Panc1 (cell line): ENCODE results near the gene MYO3B. TPM values are rescaled to one million over a fixed set of nuclear protein-coding genes. Genes with fewer than 3 reads are reported as not detected.

Experiments
- ATAC-seq: fragments of 200-7000 bp; cut with Tn5 transposase; 2 replicates; pipeline ENCODE4 v1.9.1; 2020; ENCODE audit warnings: mild to moderate bottlenecking, moderate library complexity
- BruUV-seq: library from RNA; stranded (reverse); fragments of 400-500 nt; replicated peaks from 2 replicates; lab custom pipeline; 2021; lab: Mats Ljungman, UMichigan
- CTCF ChIA-PET: fragments of 300-600 bp; sonication (Branson Sonifier 250); formaldehyde crosslinking; loops from one replicate; lab custom pipeline; 2022; ENCODE audit warnings: antibody characterized with exemption; lab: Charles Lee
- POLR2A ChIA-PET: fragments of 300-600 bp; sonication (Branson Sonifier 250); formaldehyde crosslinking; loops from one replicate; lab custom pipeline; 2022; ENCODE audit warnings: antibody characterized with exemption; lab: Charles Lee
- DNase-seq: peaks from one replicate; pipeline ENCODE4 v3.0.0-alpha.2; 2010; ENCODE audit warnings: low read depth, low spot score
- H3K27ac ChIP-seq: 2 replicates; pipeline ENCODE4 v1.5.1; 2011; ENCODE audit warnings: mild to moderate bottlenecking, low read length, inconsistent platforms
- H3K27me3 ChIP-seq: fragments of 200-500 bp; sonication (Bioruptor generic); 2 replicates; pipeline ENCODE4 v1.6.0; 2014; ENCODE audit warnings: low read length, inconsistent platforms; ENCODE audit not compliant: control insufficient read depth, insufficient read depth
- H3K36me3 ChIP-seq: fragments of 200-500 bp; sonication (Bioruptor generic); 2 replicates; pipeline ENCODE4 v1.5.1; 2014; ENCODE audit warnings: inconsistent platforms, mild to moderate bottlenecking, low read length, moderate library complexity; ENCODE audit not compliant: control insufficient read depth, insufficient read depth
- H3K4me1 ChIP-seq: 2 replicates; pipeline ENCODE4 v1.5.1; 2011; ENCODE audit warnings: inconsistent platforms, mild to moderate bottlenecking, low read length, moderate library complexity; ENCODE audit not compliant: control insufficient read depth, insufficient read depth
- H3K4me3 ChIP-seq, 2 experiments: 2 replicates each; pipeline ENCODE4 v1.5.1; 2011 to 2012; ENCODE audit warnings: low read depth in 2 of 2, low read length in 2 of 2, mild to moderate bottlenecking in 2 of 2, inconsistent platforms in 1 of 2, moderate library complexity in 1 of 2
- H3K9me3 ChIP-seq: fragments of 200-500 bp; sonication (Bioruptor generic); 2 replicates; pipeline ENCODE4 v1.5.1; 2014; ENCODE audit warnings: low read depth, mild to moderate bottlenecking, inconsistent platforms, low read length, moderate library complexity; ENCODE audit not compliant: control insufficient read depth, insufficient read depth
- POLR2AphosphoS5 ChIP-seq: IDR thresholded peaks from 2 replicates; pipeline ENCODE4 v1.6.1; 2012; ENCODE audit warnings: mild to moderate bottlenecking, low read depth, low read length, moderate library complexity
- SIN3A ChIP-seq: IDR thresholded peaks from 2 replicates; pipeline ENCODE4 v1.6.1; 2012; ENCODE audit warnings: low read depth, mild to moderate bottlenecking, low read length, moderate library complexity, borderline replicate concordance; ENCODE audit not compliant: insufficient read depth
- TCF7L2 ChIP-seq: IDR thresholded peaks from 2 replicates; pipeline ENCODE4 v1.6.1; 2011; ENCODE audit warnings: mild to moderate bottlenecking, low read depth, low read length, inconsistent platforms
- in situ Hi-C: cut with HindIII; loops from 2 replicates; pipeline ENCODE4 v1.10.0; 2016; ENCODE audit warnings: low sequenced_read_pairs, low pct_unique_long_range_greater_than_20kb
- intact Hi-C: fragments of 100-400 bp; cut with micrococcal nuclease; formaldehyde crosslinking; loops from one replicate; pipeline ENCODE4 v1.10.0; 2022; ENCODE audit not compliant: unreplicated experiment
- total RNA-seq: library from RNA; stranded (reverse); gene quantifications from one replicate; pipeline ENCODE4 v1.2.1, GENCODE V29; 2021; ENCODE audit not compliant: unreplicated experiment
- TF ChIP-seq, protein P1 (sequence below), 2 experiments: IDR thresholded peaks; 2 replicates each; pipeline ENCODE4 v1.6.1; 2011 to 2012; ENCODE audit warnings: low read depth in 2 of 2, control low read depth in 1 of 2, low read length in 1 of 2, mild to moderate bottlenecking in 1 of 2, moderate library complexity in 1 of 2; ENCODE audit not compliant: insufficient read depth in 1 of 2
- TF ChIP-seq, protein P2 (sequence below): fragments of 450-650 bp; IDR thresholded peaks from 2 replicates; pipeline ENCODE4 v1.5.1; 2017; ENCODE audit warnings: mild to moderate bottlenecking

Gene MYO3B
- total RNA-seq, 1 experiment from 2014 or later = 0.05 TPM

DNA sequence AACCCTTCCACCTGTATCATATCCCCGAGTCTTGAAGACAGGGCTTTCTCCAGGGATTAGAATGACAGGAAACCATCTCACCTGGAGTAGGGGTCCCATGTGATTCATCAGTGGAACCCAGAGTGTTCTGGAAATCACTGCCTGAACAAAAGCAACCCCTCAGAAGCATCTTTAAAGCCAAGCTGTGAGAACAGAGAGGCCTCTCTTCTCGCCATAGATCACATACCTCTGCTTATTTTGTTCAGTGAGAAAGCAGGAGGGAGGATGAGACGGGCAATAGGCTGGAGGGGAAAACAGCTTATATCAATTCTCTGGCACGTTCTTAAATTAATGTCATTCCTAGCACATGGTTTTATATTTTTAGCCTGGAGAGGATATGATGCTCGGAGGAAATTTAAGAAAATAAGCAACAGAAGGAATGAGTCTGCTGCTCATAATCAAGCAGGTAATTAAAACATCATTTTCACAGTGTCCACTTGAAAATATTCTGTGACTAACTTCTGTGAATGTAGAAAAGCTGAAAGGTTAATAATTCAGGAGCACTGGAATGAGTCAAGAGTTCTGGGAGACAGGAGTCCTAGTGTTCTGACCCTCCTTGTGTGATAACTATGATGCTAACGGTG lies 323.6 kb downstream of the MYO3B start:
- Histone ChIP-seq H3K27me3 (peaks cover 4% of the 10 kb centered on the region; the same call in 1 of the 2 replicates), H3K9me3 (no peaks in the 10 kb centered on the region), H3K27ac (no peak overlapping the region), H3K4me3 (no peak overlapping the region), H3K36me3 (no peaks in the 10 kb centered on the region), H3K4me1 (no peaks in the 10 kb centered on the region)
- TF ChIP-seq, protein P1, sequence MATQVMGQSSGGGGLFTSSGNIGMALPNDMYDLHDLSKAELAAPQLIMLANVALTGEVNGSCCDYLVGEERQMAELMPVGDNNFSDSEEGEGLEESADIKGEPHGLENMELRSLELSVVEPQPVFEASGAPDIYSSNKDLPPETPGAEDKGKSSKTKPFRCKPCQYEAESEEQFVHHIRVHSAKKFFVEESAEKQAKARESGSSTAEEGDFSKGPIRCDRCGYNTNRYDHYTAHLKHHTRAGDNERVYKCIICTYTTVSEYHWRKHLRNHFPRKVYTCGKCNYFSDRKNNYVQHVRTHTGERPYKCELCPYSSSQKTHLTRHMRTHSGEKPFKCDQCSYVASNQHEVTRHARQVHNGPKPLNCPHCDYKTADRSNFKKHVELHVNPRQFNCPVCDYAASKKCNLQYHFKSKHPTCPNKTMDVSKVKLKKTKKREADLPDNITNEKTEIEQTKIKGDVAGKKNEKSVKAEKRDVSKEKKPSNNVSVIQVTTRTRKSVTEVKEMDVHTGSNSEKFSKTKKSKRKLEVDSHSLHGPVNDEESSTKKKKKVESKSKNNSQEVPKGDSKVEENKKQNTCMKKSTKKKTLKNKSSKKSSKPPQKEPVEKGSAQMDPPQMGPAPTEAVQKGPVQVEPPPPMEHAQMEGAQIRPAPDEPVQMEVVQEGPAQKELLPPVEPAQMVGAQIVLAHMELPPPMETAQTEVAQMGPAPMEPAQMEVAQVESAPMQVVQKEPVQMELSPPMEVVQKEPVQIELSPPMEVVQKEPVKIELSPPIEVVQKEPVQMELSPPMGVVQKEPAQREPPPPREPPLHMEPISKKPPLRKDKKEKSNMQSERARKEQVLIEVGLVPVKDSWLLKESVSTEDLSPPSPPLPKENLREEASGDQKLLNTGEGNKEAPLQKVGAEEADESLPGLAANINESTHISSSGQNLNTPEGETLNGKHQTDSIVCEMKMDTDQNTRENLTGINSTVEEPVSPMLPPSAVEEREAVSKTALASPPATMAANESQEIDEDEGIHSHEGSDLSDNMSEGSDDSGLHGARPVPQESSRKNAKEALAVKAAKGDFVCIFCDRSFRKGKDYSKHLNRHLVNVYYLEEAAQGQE (IDR thresholded peaks at IDR 0.05; ENCODE audit: insufficient read depth in 1 of 2, low read depth in 2 of 2, low read length in 1 of 2) = no peak
- DNase-seq = no peak
- intact Hi-C loops = no loop called here
- CTCF ChIA-PET = no interaction called here
- no TSS peak for BruUV-seq
- no peak for ATAC-seq
- in situ Hi-C loops = no loop called here
- POLR2A ChIA-PET = no interaction called here

DNA sequence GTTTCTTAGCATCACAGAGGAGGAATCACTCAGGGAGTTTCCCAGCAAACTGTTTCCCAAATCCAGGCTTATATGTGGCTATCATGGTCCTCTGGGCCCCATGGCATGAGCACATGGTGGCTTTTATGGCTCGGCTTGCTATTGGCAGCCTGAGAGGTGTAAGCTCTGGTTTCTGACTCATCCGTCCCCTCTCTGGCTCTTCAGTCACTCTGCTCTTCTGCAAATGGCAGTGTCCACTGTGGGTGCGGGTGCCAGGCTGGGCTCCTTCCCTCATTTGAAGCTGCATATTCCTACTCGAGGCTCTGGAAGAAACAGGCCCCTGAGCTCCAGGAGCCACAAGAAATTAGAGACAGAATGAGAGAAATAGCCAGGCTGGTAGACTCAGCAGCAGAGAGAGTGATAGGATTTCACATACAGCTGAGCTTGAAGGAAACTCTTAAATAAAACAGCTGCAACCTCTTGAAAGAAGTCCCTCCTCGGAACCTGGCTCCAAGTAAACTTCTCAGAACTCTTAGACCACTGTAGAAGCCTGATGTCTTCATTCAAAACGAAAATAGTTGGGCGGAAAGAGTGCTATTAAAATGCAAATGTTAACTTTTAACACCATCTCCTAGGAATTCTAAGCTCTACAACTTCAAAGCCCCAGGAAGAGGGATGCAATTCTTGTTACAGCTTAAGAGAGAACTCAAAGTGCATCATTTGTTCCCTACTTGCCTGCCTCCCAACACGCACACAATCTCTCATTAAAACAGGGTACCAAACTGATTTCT lies 324.6 kb downstream of the MYO3B start:
- ChIA-PET CTCF (interaction anchor here (0.7 kb wide), 1 partner anchor 94 kb away, joined by 5 read pairs; no protein-coding TSS in a partner anchor), POLR2A (no interaction called here)
- H3K27me3 ChIP-seq = peaks cover 4% of the 10 kb centered on the region; the same call in 1 of the 2 replicates
- no peak overlapping the region for H3K4me3 ChIP-seq
- intact Hi-C loops (no loop called here), in situ Hi-C loops (no loop called here)
- H3K36me3 ChIP-seq = no peaks in the 10 kb centered on the region
- H3K27ac ChIP-seq = no peak overlapping the region
- no peaks in the 10 kb centered on the region for H3K4me1 ChIP-seq
- DNase-seq = no peak
- ATAC-seq = no peak
- H3K9me3 ChIP-seq = no peaks in the 10 kb centered on the region
- BruUV-seq = no TSS peak
- TF ChIP-seq SIN3A (no peak), POLR2AphosphoS5 (no peak), TCF7L2 (no peak)
- TF ChIP-seq, protein P2, sequence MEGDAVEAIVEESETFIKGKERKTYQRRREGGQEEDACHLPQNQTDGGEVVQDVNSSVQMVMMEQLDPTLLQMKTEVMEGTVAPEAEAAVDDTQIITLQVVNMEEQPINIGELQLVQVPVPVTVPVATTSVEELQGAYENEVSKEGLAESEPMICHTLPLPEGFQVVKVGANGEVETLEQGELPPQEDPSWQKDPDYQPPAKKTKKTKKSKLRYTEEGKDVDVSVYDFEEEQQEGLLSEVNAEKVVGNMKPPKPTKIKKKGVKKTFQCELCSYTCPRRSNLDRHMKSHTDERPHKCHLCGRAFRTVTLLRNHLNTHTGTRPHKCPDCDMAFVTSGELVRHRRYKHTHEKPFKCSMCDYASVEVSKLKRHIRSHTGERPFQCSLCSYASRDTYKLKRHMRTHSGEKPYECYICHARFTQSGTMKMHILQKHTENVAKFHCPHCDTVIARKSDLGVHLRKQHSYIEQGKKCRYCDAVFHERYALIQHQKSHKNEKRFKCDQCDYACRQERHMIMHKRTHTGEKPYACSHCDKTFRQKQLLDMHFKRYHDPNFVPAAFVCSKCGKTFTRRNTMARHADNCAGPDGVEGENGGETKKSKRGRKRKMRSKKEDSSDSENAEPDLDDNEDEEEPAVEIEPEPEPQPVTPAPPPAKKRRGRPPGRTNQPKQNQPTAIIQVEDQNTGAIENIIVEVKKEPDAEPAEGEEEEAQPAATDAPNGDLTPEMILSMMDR = no peak
- TF ChIP-seq, protein P1 (IDR thresholded peaks at IDR 0.05; ENCODE audit: insufficient read depth in 1 of 2, low read depth in 2 of 2, low read length in 1 of 2) = no peak
